Measurements from ENCODE around the gene RFX3.

The RFX3 gene

DNA sequence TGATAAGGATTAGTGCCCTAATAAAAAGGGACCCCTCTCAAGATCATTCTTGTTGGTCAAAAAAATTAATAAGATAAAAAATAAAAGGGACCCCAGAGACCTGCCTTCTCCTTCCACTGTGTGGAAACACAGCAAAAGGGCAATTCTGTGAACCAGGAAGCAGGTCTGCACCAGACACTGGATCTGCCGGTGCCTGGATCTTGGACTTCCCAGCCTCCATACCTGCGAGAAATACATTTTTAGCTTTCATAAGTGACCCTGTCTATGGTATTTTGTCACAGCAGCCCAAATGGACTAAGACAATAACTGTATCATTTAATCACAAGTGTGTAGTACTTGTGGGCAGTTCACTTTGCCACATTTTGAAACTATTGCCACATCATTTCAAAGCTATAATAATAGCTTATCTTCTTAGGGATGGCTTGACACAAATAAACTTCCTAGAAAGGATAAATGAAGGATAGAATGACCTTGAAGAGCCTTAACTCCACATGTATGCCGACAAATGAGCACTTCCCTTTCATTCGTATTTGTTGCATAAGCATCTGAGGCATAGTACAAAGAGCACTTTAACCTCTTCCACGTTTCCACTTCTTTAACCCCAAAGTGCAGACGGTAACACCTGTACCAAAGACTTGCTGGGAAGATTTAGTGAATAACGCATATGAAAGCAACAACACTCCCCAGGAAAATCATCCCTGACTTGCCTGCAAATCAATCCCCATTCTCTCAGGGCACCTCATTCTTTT, 336.5 kb downstream of the RFX3 start:
- DNase-seq: no peak

DNA sequence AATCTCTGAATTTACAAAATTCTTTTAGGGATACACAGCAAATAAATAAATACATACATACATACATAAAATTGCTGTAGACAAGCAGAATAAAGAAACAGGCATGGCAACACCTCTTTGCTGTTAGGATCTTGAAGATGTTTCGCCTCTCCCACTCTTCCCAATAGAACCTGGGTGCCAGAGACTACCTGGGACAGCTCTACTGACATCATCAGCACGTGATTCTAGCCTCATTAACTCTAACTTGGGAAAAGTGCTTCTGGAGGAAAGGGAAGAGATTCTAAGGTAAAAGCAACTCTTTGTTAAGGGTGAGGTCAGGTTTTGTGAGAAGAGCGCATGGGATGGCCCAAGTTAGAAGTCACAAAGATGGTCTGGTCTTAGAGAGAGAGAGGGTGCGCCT, 339.1 kb downstream of the RFX3 start:
- no peak for DNase-seq

- DNase-seq: peak; percentile 8 to 31
Observed at GRCh38 chr9:3181049-3181953, 344.5 kb downstream of the RFX3 start.

DNA sequence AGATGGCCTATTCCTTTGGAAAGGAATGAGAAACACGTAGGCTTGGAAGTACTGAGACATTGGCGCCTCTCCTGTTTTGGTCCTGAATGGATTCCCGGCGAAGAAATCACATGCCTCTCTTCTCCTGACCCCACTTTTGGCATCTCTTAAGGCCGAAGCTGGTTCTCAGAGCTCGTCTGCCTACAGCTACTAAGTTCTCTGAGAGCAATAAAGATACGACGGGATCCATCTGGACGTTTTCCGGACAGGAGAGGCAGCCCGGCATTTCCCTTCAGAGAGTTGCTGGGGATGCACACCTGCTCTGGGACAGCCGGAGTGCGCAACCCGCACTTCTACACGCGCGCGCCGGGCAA, 345.1 kb downstream of the RFX3 start:
- DNase-seq: no peak

DNA sequence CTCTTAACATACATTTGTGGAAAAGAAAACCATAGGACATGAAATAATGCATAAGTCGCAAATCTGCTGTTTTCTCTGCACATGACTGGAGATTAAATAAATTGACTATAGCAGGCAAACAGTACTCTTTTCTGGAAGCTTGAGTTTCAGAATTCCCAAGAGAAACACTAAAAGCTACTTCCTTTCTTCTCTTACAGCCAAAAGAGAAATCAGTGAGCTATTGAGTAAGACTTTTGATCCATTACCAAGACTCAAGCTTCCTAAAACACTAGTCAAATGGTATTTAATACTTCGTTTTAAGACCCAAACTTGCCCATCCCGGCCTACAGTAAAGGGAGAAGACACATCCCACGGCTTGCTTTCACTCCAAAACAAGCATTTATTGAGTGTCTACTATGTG, 346.1 kb downstream of the RFX3 start:
- DNase-seq: no peak

DNA sequence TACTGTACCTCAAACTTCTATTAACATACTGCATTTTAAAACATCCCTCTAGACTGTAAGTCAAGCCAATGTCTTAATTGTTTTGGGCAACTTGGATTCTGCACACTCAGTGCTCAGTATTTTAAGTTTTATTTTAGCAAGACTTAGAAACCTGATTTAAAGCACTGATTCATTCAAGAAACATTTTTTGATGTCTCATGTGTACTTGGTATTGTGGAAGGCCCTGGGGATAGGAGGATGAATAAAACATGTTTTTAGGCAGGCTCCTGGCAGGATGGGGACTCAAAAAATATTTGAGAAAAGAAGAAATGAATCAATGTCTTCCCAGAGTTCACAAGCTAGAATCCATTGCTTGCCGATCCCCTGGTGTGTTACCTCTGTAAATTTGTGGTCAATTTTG, 347.9 kb downstream of the RFX3 start:
- DNase-seq: no peak

GRCh38 chr9:3177146-3177761, 348.5 kb downstream of the RFX3 start:
- DNase-seq: no peak

DNA sequence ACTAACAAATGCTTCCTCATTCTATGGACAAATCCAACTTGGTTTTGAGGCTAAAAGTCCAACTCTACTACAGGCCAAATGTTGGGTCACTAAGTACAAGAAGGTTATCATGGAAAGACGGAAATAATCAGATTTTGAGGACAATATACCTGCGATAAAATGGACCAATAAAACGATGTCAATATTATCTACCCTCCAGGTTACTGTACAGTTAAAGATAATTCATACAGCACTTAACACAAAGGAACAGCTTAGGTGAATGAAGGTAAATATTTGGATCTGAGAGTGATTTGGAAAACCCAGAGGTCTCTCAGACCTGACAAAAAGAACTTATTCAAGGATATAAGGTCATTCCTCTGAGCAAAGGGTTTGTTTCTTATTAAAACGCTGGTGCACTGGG, 352.4 kb downstream of the RFX3 start:
- no peak for DNase-seq

- DNase-seq: no peak
Observed at GRCh38 chr9:3170819-3171218, 355.0 kb downstream of the RFX3 start.
